SK-N-SH treated with all-trans-retinoic acid at 6 μM for 48 hours (cell line): ENCODE data around the gene ARHGAP4.

Experiments
- ATAC-seq: fragments of 200-7000 bp; cut with Tn5 transposase; 3 replicates; pipeline ENCODE4 v1.9.1; 2020; ENCODE audit warnings: mild to moderate bottlenecking, moderate library complexity
- ARNTL ChIP-seq: fragments of 450-650 bp; formaldehyde crosslinking; IDR thresholded peaks from 2 replicates; pipeline ENCODE4 v1.5.0; 2020; ENCODE audit warnings: low read depth, mild to moderate bottlenecking, moderate library complexity, borderline replicate concordance
- BACH2 ChIP-seq: fragments of 250-450 bp; sonication (Bioruptor Pico); IDR thresholded peaks from 2 replicates; pipeline ENCODE4 v1.9.0; 2021; ENCODE audit warnings: mild to moderate bottlenecking, borderline replicate concordance
- CSDC2 ChIP-seq: fragments of 250-450 bp; sonication (Bioruptor Pico); IDR thresholded peaks from 2 replicates; pipeline ENCODE4 v1.5.0; 2020; ENCODE audit warnings: mild to moderate bottlenecking, moderate library complexity
- ESRRG ChIP-seq: fragments of 250-450 bp; sonication (Bioruptor Pico); IDR thresholded peaks from 2 replicates; pipeline ENCODE4 v1.6.1; 2021; ENCODE audit warnings: mild to moderate bottlenecking
- GLIS3 ChIP-seq: fragments of 250-450 bp; sonication (Bioruptor Pico); IDR thresholded peaks from 2 replicates; pipeline ENCODE4 v1.5.0; 2020; ENCODE audit warnings: mild to moderate bottlenecking, moderate library complexity
- OSR1 ChIP-seq: fragments of 250-450 bp; sonication (Bioruptor Pico); IDR thresholded peaks from 2 replicates; pipeline ENCODE4 v1.8.0; 2022; ENCODE audit warnings: moderate library complexity, mild to moderate bottlenecking, inconsistent platforms
- PPARA ChIP-seq: fragments of 250-450 bp; sonication (Bioruptor Pico); IDR thresholded peaks from 2 replicates; pipeline ENCODE4 v1.5.0; 2020; ENCODE audit warnings: mild to moderate bottlenecking, borderline replicate concordance
- SNAI2 ChIP-seq: fragments of 250-450 bp; sonication (Bioruptor Pico); IDR thresholded peaks from 2 replicates; pipeline ENCODE4 v1.5.0; 2020; ENCODE audit warnings: mild to moderate bottlenecking, moderate library complexity
- TCF4 ChIP-seq: fragments of 250-450 bp; sonication (Bioruptor Pico); IDR thresholded peaks from 2 replicates; pipeline ENCODE4 v1.8.0; 2021; ENCODE audit warnings: mild to moderate bottlenecking, moderate library complexity, borderline replicate concordance
- TOX ChIP-seq: fragments of 250-450 bp; sonication (Bioruptor Pico); IDR thresholded peaks from 2 replicates; pipeline ENCODE4 v1.8.0; 2021; ENCODE audit warnings: mild to moderate bottlenecking, moderate library complexity, borderline replicate concordance
- ZFP3 ChIP-seq: fragments of 250-450 bp; sonication (Bioruptor Pico); IDR thresholded peaks from 2 replicates; pipeline ENCODE4 v1.5.0; 2020; ENCODE audit warnings: mild to moderate bottlenecking, moderate library complexity
- ZFP30 ChIP-seq: fragments of 450-650 bp; formaldehyde crosslinking; IDR thresholded peaks from 2 replicates; pipeline ENCODE4 v1.5.0; 2022; ENCODE audit warnings: mild to moderate bottlenecking, moderate library complexity
- ZNF565 ChIP-seq: fragments of 450-650 bp; formaldehyde crosslinking; conservative IDR thresholded peaks from 2 replicates; pipeline ENCODE4 v1.5.0; 2020; ENCODE audit warnings: low read depth, mild to moderate bottlenecking, moderate library complexity
- ZNF70 ChIP-seq: fragments of 450-650 bp; formaldehyde crosslinking; IDR thresholded peaks from 2 replicates; pipeline ENCODE4 v1.5.0; 2020; ENCODE audit warnings: mild to moderate bottlenecking, moderate library complexity
- ZNF8 ChIP-seq: fragments of 450-650 bp; formaldehyde crosslinking; IDR thresholded peaks from 2 replicates; pipeline ENCODE4 v1.5.0; 2020; ENCODE audit warnings: mild to moderate bottlenecking, moderate library complexity
- TF ChIP-seq, protein P1 (sequence below): fragments of 250-450 bp; sonication (Bioruptor Pico); IDR thresholded peaks from 2 replicates; pipeline ENCODE4 v1.5.1; 2021; ENCODE audit warnings: mild to moderate bottlenecking, moderate library complexity
- TF ChIP-seq, protein P2 (sequence below): fragments of 250-450 bp; sonication (Bioruptor Pico); IDR thresholded peaks from 2 replicates; pipeline ENCODE4 v1.8.0; 2021; ENCODE audit warnings: low read depth, mild to moderate bottlenecking, moderate library complexity, borderline replicate concordance
- TF ChIP-seq, protein P3 (sequence below): fragments of 250-450 bp; sonication (Bioruptor Pico); IDR thresholded peaks from 2 replicates; pipeline ENCODE4 v1.8.0; 2020; ENCODE audit warnings: mild to moderate bottlenecking, moderate library complexity, borderline replicate concordance
- TF ChIP-seq, protein P4 (sequence below): fragments of 250-450 bp; sonication (Bioruptor Pico); IDR thresholded peaks from 2 replicates; pipeline ENCODE4 v1.5.0; 2020; ENCODE audit warnings: mild to moderate bottlenecking, moderate library complexity
- TF ChIP-seq, protein P5 (sequence below): fragments of 250-450 bp; sonication (Bioruptor Pico); IDR thresholded peaks from 2 replicates; pipeline ENCODE4 v1.5.1; 2020; ENCODE audit warnings: low read depth, mild to moderate bottlenecking, moderate library complexity

Gene ARHGAP4

DNA sequence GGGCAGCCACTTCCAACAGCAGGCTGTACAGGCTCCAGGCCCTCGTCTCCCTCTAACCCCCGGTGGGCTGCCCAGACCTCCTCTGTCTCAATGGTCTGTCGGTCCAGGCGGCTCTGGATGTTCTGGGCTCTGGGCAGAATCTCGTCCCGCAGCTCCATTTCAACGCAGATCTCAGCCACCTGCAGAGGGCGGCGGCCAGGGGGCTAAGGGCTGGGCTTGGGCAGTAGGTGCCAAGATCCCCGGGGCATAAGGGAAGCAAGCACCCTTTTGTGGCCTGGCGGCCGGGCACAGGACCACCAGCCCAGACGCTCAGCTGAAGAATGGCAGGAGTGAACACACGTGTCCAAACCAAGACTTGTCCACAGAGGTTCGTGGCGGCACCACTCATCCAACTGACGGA lies 12.4 kb downstream of the ARHGAP4 start:
- TF ChIP-seq ZNF70 (CRISPR knock-in tag) (no peak), SNAI2 (no peak), ARNTL (CRISPR knock-in tag) (no peak), ZNF565 (CRISPR knock-in tag) (no peak), PPARA (no peak), TOX (CRISPR knock-in tag) (no peak), ZFP30 (no peak), BACH2 (CRISPR knock-in tag) (no peak), OSR1 (CRISPR knock-in tag) (no peak), ZFP3 (CRISPR knock-in tag) (no peak), TCF4 (CRISPR knock-in tag) (no peak), CSDC2 (no peak), GLIS3 (CRISPR knock-in tag) (no peak)
- TF ChIP-seq, protein P1, sequence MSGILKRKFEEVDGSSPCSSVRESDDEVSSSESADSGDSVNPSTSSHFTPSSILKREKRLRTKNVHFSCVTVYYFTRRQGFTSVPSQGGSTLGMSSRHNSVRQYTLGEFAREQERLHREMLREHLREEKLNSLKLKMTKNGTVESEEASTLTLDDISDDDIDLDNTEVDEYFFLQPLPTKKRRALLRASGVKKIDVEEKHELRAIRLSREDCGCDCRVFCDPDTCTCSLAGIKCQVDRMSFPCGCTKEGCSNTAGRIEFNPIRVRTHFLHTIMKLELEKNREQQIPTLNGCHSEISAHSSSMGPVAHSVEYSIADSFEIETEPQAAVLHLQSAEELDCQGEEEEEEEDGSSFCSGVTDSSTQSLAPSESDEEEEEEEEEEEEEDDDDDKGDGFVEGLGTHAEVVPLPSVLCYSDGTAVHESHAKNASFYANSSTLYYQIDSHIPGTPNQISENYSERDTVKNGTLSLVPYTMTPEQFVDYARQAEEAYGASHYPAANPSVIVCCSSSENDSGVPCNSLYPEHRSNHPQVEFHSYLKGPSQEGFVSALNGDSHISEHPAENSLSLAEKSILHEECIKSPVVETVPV (CRISPR knock-in tag) = no peak
- TF ChIP-seq, protein P2, sequence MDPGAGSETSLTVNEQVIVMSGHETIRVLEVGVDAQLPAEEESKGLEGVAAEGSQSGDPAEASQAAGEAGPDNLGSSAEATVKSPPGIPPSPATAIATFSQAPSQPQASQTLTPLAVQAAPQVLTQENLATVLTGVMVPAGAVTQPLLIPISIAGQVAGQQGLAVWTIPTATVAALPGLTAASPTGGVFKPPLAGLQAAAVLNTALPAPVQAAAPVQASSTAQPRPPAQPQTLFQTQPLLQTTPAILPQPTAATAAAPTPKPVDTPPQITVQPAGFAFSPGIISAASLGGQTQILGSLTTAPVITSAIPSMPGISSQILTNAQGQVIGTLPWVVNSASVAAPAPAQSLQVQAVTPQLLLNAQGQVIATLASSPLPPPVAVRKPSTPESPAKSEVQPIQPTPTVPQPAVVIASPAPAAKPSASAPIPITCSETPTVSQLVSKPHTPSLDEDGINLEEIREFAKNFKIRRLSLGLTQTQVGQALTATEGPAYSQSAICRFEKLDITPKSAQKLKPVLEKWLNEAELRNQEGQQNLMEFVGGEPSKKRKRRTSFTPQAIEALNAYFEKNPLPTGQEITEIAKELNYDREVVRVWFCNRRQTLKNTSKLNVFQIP (CRISPR knock-in tag) = no peak
- TF ChIP-seq, protein P3, sequence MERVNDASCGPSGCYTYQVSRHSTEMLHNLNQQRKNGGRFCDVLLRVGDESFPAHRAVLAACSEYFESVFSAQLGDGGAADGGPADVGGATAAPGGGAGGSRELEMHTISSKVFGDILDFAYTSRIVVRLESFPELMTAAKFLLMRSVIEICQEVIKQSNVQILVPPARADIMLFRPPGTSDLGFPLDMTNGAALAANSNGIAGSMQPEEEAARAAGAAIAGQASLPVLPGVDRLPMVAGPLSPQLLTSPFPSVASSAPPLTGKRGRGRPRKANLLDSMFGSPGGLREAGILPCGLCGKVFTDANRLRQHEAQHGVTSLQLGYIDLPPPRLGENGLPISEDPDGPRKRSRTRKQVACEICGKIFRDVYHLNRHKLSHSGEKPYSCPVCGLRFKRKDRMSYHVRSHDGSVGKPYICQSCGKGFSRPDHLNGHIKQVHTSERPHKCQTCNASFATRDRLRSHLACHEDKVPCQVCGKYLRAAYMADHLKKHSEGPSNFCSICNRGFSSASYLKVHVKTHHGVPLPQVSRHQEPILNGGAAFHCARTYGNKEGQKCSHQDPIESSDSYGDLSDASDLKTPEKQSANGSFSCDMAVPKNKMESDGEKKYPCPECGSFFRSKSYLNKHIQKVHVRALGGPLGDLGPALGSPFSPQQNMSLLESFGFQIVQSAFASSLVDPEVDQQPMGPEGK (CRISPR knock-in tag) = no peak
- TF ChIP-seq, protein P4, sequence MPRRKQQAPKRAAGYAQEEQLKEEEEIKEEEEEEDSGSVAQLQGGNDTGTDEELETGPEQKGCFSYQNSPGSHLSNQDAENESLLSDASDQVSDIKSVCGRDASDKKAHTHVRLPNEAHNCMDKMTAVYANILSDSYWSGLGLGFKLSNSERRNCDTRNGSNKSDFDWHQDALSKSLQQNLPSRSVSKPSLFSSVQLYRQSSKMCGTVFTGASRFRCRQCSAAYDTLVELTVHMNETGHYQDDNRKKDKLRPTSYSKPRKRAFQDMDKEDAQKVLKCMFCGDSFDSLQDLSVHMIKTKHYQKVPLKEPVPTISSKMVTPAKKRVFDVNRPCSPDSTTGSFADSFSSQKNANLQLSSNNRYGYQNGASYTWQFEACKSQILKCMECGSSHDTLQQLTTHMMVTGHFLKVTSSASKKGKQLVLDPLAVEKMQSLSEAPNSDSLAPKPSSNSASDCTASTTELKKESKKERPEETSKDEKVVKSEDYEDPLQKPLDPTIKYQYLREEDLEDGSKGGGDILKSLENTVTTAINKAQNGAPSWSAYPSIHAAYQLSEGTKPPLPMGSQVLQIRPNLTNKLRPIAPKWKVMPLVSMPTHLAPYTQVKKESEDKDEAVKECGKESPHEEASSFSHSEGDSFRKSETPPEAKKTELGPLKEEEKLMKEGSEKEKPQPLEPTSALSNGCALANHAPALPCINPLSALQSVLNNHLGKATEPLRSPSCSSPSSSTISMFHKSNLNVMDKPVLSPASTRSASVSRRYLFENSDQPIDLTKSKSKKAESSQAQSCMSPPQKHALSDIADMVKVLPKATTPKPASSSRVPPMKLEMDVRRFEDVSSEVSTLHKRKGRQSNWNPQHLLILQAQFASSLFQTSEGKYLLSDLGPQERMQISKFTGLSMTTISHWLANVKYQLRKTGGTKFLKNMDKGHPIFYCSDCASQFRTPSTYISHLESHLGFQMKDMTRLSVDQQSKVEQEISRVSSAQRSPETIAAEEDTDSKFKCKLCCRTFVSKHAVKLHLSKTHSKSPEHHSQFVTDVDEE (CRISPR knock-in tag) = no peak
- TF ChIP-seq, protein P5, sequence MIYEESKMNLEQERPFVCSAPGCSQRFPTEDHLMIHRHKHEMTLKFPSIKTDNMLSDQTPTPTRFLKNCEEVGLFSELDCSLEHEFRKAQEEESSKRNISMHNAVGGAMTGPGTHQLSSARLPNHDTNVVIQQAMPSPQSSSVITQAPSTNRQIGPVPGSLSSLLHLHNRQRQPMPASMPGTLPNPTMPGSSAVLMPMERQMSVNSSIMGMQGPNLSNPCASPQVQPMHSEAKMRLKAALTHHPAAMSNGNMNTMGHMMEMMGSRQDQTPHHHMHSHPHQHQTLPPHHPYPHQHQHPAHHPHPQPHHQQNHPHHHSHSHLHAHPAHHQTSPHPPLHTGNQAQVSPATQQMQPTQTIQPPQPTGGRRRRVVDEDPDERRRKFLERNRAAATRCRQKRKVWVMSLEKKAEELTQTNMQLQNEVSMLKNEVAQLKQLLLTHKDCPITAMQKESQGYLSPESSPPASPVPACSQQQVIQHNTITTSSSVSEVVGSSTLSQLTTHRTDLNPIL (CRISPR knock-in tag) = no peak
- ATAC-seq = no peak

DNA sequence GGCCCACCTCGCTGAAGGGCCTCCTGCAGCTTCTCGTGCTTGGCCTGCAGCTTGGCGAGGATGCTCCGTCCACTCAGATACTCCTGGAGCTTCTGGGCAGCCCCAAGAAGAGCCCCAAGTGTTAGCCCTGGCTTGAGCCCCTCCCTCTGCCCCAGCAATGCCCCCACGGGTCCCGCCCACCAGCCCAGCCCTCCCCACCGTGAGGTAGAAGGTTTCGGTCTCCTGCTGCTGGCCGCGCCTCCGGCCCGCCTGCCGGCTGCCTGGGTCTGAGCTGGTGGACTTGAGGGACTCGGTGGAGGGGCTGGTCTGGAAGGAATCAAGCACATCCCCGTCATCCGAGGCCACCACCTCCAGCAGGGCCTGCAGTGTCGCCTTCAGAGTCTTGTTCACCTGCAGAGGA lies 12.9 kb downstream of the ARHGAP4 start:
- no peak for ATAC-seq
- TF ChIP-seq TCF4 (CRISPR knock-in tag) (no peak), SNAI2 (no peak), OSR1 (CRISPR knock-in tag) (no peak)
- TF ChIP-seq, protein P3 (CRISPR knock-in tag) = no peak

DNA sequence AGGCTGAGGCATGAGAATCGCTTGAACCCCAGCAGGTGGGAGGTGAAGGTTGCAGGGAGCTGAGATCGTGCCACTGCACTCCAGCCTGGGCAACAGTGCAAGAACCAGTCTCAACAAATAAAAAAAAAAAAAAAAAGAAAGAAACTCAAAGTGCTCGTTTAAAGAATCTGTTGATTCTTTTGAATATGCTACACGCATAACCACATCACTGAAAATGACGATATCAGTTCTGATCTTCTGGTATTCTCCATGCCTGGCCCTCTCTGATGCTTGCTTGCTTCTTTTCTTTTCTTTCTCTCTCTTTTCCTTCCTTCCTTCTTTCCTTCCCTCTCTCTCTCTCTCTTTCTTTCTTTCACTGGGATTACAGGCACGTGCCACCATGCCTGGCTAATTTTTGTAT lies 14.3 kb downstream of the ARHGAP4 start:
- no peak for ATAC-seq
- TF ChIP-seq ZNF8 (CRISPR knock-in tag) (no peak), ZNF70 (CRISPR knock-in tag) (no peak), ZFP30 (no peak), ESRRG (CRISPR knock-in tag) (no peak), GLIS3 (CRISPR knock-in tag) (no peak), TOX (CRISPR knock-in tag) (no peak), TCF4 (CRISPR knock-in tag) (no peak)
- TF ChIP-seq, protein P3 (CRISPR knock-in tag) = no peak
- TF ChIP-seq, protein P4 (CRISPR knock-in tag) = no peak
